ENCODE results near the gene ATG4D.

- TF ChIP-seq, protein P1, sequence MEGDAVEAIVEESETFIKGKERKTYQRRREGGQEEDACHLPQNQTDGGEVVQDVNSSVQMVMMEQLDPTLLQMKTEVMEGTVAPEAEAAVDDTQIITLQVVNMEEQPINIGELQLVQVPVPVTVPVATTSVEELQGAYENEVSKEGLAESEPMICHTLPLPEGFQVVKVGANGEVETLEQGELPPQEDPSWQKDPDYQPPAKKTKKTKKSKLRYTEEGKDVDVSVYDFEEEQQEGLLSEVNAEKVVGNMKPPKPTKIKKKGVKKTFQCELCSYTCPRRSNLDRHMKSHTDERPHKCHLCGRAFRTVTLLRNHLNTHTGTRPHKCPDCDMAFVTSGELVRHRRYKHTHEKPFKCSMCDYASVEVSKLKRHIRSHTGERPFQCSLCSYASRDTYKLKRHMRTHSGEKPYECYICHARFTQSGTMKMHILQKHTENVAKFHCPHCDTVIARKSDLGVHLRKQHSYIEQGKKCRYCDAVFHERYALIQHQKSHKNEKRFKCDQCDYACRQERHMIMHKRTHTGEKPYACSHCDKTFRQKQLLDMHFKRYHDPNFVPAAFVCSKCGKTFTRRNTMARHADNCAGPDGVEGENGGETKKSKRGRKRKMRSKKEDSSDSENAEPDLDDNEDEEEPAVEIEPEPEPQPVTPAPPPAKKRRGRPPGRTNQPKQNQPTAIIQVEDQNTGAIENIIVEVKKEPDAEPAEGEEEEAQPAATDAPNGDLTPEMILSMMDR (conservative IDR thresholded peaks at IDR 0.05; ENCODE audit: low read depth in 2 of 2): no peak
- TF ChIP-seq CREB1 (CRISPR knock-in tag; IDR thresholded peaks at IDR 0.05; ENCODE audit: low read depth) (peak; percentile 79), POLR2AphosphoS5 (IDR thresholded peaks at IDR 0.05; ENCODE audit: low read depth) (no peak; the same call in 1 of the 2 replicates), JUNB (IDR thresholded peaks at IDR 0.05; ENCODE audit: unreplicated experiment) (no peak), ETS1 (IDR thresholded peaks at IDR 0.05) (no peak), EZH2 (IDR thresholded peaks at IDR 0.05; ENCODE audit: low read depth, unreplicated experiment) (no peak), ZNF331 (CRISPR knock-in tag; IDR thresholded peaks at IDR 0.05; ENCODE audit: low read depth) (no peak)
- TF ChIP-seq, protein P2, sequence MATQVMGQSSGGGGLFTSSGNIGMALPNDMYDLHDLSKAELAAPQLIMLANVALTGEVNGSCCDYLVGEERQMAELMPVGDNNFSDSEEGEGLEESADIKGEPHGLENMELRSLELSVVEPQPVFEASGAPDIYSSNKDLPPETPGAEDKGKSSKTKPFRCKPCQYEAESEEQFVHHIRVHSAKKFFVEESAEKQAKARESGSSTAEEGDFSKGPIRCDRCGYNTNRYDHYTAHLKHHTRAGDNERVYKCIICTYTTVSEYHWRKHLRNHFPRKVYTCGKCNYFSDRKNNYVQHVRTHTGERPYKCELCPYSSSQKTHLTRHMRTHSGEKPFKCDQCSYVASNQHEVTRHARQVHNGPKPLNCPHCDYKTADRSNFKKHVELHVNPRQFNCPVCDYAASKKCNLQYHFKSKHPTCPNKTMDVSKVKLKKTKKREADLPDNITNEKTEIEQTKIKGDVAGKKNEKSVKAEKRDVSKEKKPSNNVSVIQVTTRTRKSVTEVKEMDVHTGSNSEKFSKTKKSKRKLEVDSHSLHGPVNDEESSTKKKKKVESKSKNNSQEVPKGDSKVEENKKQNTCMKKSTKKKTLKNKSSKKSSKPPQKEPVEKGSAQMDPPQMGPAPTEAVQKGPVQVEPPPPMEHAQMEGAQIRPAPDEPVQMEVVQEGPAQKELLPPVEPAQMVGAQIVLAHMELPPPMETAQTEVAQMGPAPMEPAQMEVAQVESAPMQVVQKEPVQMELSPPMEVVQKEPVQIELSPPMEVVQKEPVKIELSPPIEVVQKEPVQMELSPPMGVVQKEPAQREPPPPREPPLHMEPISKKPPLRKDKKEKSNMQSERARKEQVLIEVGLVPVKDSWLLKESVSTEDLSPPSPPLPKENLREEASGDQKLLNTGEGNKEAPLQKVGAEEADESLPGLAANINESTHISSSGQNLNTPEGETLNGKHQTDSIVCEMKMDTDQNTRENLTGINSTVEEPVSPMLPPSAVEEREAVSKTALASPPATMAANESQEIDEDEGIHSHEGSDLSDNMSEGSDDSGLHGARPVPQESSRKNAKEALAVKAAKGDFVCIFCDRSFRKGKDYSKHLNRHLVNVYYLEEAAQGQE (IDR thresholded peaks at IDR 0.05; ENCODE audit: unreplicated experiment): no peak
These were observed 41.1 kb upstream of the ATG4D start for GRCh38 chr19:10502524-10503001.

All from GM23338 (cell line).